GM12891 (cell line): ENCODE results near the gene ADM2.

Experiments used
- DNase-seq: peaks from one replicate; pipeline ENCODE4 v3.0.0; 2011; ENCODE audit warnings: low spot score; ENCODE audit not compliant: insufficient read length
- FAIRE-seq: peaks from 2 replicates; lab custom pipeline; 2011; peaks lifted over from hg19 to GRCh38; lab: Jason Lieb, UNC
- PAX5 ChIP-seq: IDR thresholded peaks from 2 replicates; pipeline ENCODE4 v1.6.1; 2011; ENCODE audit warnings: low read length, moderate library complexity, mild to moderate bottlenecking; ENCODE audit not compliant: insufficient read depth, severe bottlenecking
- POLR2A ChIP-seq: IDR thresholded peaks from 2 replicates; pipeline ENCODE4 v1.6.1; 2011; ENCODE audit warnings: low read depth, low read length, control low read depth
- POLR2AphosphoS5 ChIP-seq: IDR thresholded peaks from 2 replicates; pipeline ENCODE4 v1.6.1; 2011; ENCODE audit warnings: low read depth, low read length, control low read depth
- POU2F2 ChIP-seq: IDR thresholded peaks from 2 replicates; pipeline ENCODE4 v1.6.1; 2011; ENCODE audit warnings: low read depth, mild to moderate bottlenecking, control low read depth, low read length, moderate library complexity
- SPI1 ChIP-seq: IDR thresholded peaks from 2 replicates; pipeline ENCODE4 v1.6.1; 2011; ENCODE audit warnings: low read depth, low read length, control low read depth
- TAF1 ChIP-seq: IDR thresholded peaks from 2 replicates; pipeline ENCODE4 v1.6.1; 2011; ENCODE audit warnings: low read depth, low read length, control low read depth

ADM2 gene

GRCh38 chr22:50438305-50439275 is 42.8 kb upstream of the ADM2 start:
- no peak for FAIRE-seq
- no peak for TF ChIP-seq POLR2AphosphoS5
- TF ChIP-seq POLR2A = no peak
- TF ChIP-seq PAX5 = no peak
- TF ChIP-seq POU2F2 = no peak
- no peak for TF ChIP-seq SPI1
- no peak for TF ChIP-seq TAF1

GRCh38 chr22:50439314-50439870 is 42.0 kb upstream of the ADM2 start:
- no peak for DNase-seq
- TF ChIP-seq POLR2A (no peak), PAX5 (no peak), POU2F2 (no peak), SPI1 (no peak), POLR2AphosphoS5 (no peak), TAF1 (no peak)
- FAIRE-seq = no peak

More at GRCh38 chr22:50438305-50439275, 42.8 kb upstream of the ADM2 start:
- DNase-seq = no peak

- no peak for FAIRE-seq
- TF ChIP-seq SPI1 (no peak), POLR2A (no peak), POLR2AphosphoS5 (no peak), TAF1 (no peak), PAX5 (no peak), POU2F2 (no peak)
- DNase-seq = no peak
These were observed 41.4 kb upstream of the ADM2 start for GRCh38 chr22:50439871-50440331.

GRCh38 chr22:50440544-50441249 is 40.6 kb upstream of the ADM2 start:
- FAIRE-seq = no peak
- no peak for DNase-seq
- TF ChIP-seq SPI1 = no peak
- no peak for TF ChIP-seq POLR2A
- no peak for TF ChIP-seq PAX5
- no peak for TF ChIP-seq POU2F2
- TF ChIP-seq TAF1 = no peak
- no peak for TF ChIP-seq POLR2AphosphoS5

- DNase-seq (no peak), FAIRE-seq (no peak)
- TF ChIP-seq POLR2A (no peak), POLR2AphosphoS5 (no peak), POU2F2 (no peak), TAF1 (no peak), PAX5 (no peak), SPI1 (no peak)
These were observed 39.8 kb upstream of the ADM2 start for GRCh38 chr22:50441428-50441993.

GRCh38 chr22:50443197-50443596 is 38.1 kb upstream of the ADM2 start:
- DNase-seq (no peak), FAIRE-seq (no peak)
- TF ChIP-seq POLR2AphosphoS5 = no peak
- TF ChIP-seq POU2F2 = no peak
- no peak for TF ChIP-seq SPI1
- TF ChIP-seq TAF1 = no peak
- TF ChIP-seq PAX5 = no peak
- no peak for TF ChIP-seq POLR2A

GRCh38 chr22:50443801-50444625 is 37.3 kb upstream of the ADM2 start:
- TF ChIP-seq POLR2AphosphoS5 = no peak
- no peak for TF ChIP-seq POLR2A
- TF ChIP-seq PAX5 = no peak
- TF ChIP-seq POU2F2 = no peak
- TF ChIP-seq TAF1 = no peak
- TF ChIP-seq SPI1 = no peak
- DNase-seq = no peak
- FAIRE-seq = no peak

- FAIRE-seq (no peak), DNase-seq (no peak)
These were observed 36.7 kb upstream of the ADM2 start for GRCh38 chr22:50444663-50445062.

More at GRCh38 chr22:50444663-50445062, 36.7 kb upstream of the ADM2 start:
- TF ChIP-seq POU2F2 (no peak), TAF1 (no peak), POLR2A (no peak)
